Hematopoietic multipotent progenitor cell (in vitro differentiated cells): ENCODE measurements around the gene ZNF57. TPM values are rescaled to one million over a fixed set of nuclear protein-coding genes. Genes with fewer than 3 reads are reported as not detected.
"Not testable (repeated sequence)": the region's sequence is repeated elsewhere in the genome, so short reads cannot be mapped to it uniquely, and the experiment has no call there.

ENCODE experiments used
- DNase-seq, 3 donors: peaks; one replicate each; pipeline ENCODE4 v3.0.0-alpha.2; 2011 to 2015; ENCODE audit warnings: low read depth in 2 of 3, low spot score in 2 of 3
- total RNA-seq: library from RNA; depleted of rRNA; stranded (reverse); fragments of >200 nt; gene quantifications from one replicate; pipeline ENCODE4 v1.2.3, GENCODE V29; 2012

Gene ZNF57
- total RNA-seq, 1 donor, result 3.5 TPM

DNA sequence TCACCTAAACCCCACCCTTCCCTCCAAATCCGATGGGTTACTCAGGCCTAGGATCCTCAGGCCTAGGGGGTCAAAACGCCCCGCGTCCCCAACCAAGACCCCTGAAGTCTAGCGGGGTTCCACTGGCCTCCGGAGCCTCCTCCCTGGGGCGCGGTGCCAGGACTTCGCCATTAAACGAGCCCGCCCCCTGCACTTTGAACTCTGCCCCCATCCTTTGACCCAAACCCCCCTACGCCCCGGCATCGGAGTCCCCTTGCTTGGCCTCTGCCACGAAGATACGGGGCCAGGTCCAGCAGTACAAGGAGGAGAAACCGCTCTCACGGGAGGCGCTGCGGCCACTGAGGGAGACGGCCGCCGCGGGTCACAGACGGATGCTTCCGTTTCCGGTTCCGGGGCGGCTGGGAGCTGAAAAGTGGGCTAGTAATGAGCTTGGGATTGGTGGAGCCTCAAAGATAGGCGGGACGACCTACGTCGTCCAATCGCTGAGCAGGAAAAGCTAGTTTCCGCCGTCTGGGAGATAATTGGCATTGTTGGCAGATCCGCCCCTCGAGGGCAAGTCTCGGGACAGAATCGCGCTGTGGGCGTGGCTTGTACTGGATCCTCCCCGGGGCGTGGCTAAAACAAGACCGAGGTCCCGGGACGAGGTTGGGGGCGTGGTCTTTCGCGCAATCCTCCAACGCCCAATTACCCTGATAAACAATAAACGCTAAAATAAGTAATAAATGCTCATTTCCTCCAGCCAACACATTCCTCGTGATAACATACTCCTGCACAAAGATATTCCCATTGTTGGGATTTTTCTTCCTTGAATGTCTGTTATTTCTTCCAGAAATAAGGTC, 49.8 kb downstream of the ZNF57 start:
- DNase-seq, result peak; percentile 97 to 99 (median 99)

DNA sequence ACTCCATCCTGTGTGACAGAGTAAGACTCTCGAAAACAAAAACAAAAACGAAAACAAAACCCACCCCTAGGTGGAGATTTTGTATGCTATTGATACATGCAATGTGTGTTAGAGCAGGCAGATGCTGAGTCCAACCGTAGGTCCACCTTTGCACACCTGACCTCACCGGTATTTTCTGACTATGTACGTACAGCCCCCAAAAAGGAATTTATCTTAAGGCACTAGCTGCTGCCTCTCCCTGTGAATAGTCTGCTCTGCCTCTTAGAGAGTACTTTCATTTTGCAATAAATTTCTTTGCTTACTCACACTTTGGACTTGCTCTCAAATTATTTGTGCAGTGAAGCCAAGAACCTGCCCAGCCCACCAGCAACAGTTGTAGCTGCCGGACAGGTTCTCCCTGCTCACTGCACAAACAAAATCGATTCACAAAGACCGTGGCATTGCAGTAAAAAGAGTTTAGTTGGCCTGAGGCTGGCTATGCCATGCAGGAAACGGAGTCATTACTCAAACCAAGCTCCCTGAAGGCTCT, 52.3 kb downstream of the ZNF57 start:
- DNase-seq, result no peak

DNA sequence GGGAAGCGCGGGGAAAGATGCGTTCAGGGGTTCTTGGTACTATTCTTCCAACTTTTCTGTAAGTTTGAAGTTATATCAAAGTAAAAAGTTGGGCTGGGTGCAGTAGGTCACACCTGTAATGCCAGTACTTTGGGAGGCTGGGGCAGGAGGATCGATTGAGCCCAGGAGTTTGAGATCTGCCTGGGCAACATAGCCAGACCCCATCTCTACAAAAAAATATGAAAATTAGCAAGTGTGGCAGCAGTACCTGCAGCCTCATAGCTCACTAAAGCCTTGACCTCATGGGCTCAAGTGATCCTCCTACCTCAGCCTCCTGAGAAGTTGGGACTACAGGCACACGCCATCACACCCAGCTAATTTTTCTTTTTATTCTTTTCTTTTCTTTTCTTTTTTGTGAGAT, 56.4 kb downstream of the ZNF57 start:
- DNase-seq, result no peak

DNA sequence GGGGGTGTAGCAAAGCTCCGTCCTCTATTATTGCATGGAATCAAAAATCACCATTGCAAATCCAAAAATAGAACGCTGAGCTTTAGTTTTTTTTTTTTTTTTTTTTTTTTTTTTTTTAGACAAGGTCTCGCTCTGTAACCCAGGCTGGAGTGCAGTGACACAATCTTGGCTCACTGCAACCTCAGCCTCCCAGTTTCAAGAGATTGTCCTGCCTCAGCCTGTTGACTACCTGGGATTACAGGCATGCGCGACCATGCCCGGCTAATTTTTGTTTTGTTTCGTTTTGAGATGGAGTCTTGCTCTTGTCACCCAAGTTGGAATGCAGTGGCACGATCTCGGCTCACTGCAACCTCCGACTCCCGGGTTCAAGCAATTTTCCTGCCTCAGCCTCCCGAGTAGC, 59.4 kb downstream of the ZNF57 start:
- DNase-seq, result no peak

DNA sequence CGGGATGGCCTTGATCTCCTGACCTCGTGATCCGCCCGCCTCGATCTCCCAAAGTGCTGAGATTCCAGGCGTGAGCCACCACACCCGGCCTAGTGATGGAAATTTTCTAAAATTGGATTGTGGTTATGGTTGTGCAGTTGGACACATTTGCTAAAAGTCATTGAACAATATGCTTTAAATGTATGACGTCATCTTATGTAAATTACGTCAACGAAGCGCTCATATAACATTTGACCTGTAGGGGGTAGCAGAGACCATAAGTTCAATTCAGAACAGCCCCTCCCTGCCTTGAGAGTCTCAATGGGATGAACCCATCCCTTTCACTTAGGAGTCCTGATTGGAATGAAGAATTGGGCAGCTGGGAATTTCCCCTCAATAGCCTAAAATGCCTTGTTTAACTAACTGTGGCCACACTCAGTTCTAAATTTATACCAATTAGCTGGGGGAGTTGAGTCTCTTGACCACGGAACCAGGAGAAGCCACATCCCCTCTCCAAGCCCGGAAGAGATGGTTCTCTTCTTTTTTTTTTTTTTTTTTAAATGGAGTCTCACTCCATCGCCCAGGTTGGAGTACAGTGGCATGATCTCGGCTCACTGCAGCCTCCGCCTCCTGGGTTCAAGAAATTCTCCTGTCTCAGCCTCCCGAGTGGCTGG, 61.4 kb downstream of the ZNF57 start:
- peak; percentile 50 to 88 (median 84) for DNase-seq

DNA sequence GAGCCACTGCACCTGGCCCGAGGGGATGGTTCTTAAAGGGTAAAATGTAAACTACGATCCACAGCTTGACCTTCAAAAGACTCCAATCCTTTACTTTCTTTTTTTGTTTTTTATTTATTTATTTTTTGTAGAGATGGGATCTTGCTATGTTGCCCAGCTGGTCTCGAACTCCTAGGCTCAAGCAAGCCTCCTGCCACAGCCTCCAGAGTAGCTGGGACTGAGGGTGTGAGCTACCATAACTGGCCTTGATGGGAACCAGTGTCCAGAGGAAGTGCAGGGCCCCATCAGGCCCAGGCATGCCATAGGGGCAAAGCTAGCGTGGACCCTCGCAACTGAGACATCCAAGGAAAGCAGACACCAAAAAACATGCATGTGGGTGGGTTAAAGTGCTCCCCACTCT, 62.4 kb downstream of the ZNF57 start:
- no peak for DNase-seq

DNA sequence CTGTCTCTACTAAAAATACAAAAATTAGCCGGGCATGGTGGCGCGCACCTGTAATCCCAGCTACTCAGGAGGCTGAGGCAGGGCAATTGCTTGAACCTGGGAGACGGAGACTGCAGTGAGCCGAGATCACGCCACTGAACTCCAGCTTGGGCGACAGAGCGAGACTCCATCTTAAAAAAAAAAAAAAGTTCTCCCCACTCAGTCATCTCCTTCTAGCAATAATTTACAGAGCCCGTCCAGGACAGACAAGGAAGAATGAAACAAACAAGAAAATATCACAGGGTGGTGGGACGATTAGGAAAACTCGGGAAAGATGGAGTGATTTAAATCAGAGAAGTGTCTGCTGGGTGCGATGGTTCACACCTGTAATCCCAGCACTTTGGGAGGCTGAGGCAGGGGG, 62.9 kb downstream of the ZNF57 start:
- not testable (repeated sequence) for DNase-seq

DNA sequence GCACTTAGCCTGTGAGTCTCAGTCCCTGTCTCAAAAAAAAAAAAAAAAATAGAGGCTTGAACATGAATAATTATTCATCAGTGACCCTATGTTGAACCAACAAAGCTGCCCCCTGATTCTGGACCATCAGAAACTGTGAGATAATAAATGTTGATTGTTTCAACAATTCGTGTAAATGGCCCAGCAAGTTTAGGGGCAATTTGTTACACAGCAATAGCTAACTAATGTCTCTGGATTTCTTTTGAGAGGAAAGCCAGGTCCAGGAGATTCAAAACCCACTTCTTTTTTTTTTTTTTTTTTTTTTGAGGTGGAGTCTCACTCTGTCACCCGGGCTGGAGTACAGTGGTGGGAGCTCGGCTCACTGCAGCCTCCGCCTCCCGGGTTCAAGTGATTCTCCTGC, 64.1 kb downstream of the ZNF57 start:
- DNase-seq, result no peak

DNA sequence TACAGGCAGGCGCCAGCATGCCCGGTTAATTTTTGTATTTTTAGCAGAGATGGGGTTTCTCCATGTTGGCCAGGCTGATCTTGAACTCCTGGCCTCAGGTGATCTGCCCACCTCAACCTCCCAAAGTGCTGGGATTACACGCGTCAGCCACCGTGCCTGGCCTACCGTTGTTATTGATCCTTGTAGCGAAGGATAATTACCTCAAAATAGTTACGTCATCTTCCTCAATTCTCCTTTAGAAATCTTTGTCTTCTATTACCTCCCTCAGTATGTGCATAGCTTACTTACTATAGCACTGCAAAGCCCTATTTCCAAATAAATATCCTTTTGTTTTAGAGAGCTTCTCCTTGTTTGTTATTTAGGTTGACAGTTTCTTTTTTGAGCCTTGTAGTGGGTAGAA, 67.2 kb downstream of the ZNF57 start:
- DNase-seq, result no peak

Other genes starting within 250 kb of the ZNF57 start
- 5.1 TPM for gene GNG7, start 198.2 kb upstream of the ZNF57 start, total RNA-seq
- 7.3 TPM for gene DIRAS1, start 179.6 kb upstream of the ZNF57 start, total RNA-seq
- gene SLC39A3, start 160.9 kb upstream of the ZNF57 start, total RNA-seq, result 228 TPM
- 50.6 TPM for gene SGTA, start 117.7 kb upstream of the ZNF57 start, total RNA-seq
- gene THOP1, start 115.4 kb upstream of the ZNF57 start, total RNA-seq, result 102 TPM
- 4.8 TPM for gene ZNF554, start 81.1 kb upstream of the ZNF57 start, total RNA-seq
- 5.9 TPM for gene ZNF555, start 59.5 kb upstream of the ZNF57 start, total RNA-seq
- not detected for gene ZNF556, start 33.6 kb upstream of the ZNF57 start, total RNA-seq
- 3.8 TPM for gene ZNF77, start 44.0 kb downstream of the ZNF57 start, total RNA-seq
- 0.27 TPM for gene TLE6, start 76.6 kb downstream of the ZNF57 start, total RNA-seq
- 0.27 TPM for gene TLE2, start 128.4 kb downstream of the ZNF57 start, total RNA-seq
- gene TLE5, start 161.6 kb downstream of the ZNF57 start, total RNA-seq, result 304 TPM
- 18.6 TPM for gene GNA11, start 193.4 kb downstream of the ZNF57 start, total RNA-seq
- 258 TPM for gene GNA15, start 235.1 kb downstream of the ZNF57 start, total RNA-seq